Right ventricle myocardium superior (tissue), 1 donor: ENCODE data around the gene LCLAT1. TPM values are rescaled to one million over a fixed set of nuclear protein-coding genes. Genes with fewer than 3 reads are reported as not detected.

Experiments used
- ATAC-seq: fragments of 200-7000 bp; cut with Tn5 transposase; one replicate; pipeline ENCODE4 v1.9.1; 2020; ENCODE audit warnings: mild to moderate bottlenecking; ENCODE audit not compliant: poor library complexity
- DNase-seq: peaks from one replicate; pipeline ENCODE4 v3.0.0-alpha.2; 2020
- intact Hi-C: fragments of 100-400 bp; cut with DNase I; formaldehyde crosslinking; loops from one replicate; pipeline ENCODE4 v1.11.2; 2022
- total RNA-seq: library from RNA; stranded (reverse); fragmentation: NEBNext Ultra II Directional; extraction: Animal tissue kit (Norgen Biotek cat#: 25700); gene quantifications from one replicate; pipeline ENCODE4 v1.2.1, GENCODE V29; 2021
- donor health status: DM: no; HTN: yes; CAD: no; lungs with severe emphysema.

The LCLAT1 gene
- total RNA-seq, 1 donor from 2014 or later = 26.3 TPM

DNA sequence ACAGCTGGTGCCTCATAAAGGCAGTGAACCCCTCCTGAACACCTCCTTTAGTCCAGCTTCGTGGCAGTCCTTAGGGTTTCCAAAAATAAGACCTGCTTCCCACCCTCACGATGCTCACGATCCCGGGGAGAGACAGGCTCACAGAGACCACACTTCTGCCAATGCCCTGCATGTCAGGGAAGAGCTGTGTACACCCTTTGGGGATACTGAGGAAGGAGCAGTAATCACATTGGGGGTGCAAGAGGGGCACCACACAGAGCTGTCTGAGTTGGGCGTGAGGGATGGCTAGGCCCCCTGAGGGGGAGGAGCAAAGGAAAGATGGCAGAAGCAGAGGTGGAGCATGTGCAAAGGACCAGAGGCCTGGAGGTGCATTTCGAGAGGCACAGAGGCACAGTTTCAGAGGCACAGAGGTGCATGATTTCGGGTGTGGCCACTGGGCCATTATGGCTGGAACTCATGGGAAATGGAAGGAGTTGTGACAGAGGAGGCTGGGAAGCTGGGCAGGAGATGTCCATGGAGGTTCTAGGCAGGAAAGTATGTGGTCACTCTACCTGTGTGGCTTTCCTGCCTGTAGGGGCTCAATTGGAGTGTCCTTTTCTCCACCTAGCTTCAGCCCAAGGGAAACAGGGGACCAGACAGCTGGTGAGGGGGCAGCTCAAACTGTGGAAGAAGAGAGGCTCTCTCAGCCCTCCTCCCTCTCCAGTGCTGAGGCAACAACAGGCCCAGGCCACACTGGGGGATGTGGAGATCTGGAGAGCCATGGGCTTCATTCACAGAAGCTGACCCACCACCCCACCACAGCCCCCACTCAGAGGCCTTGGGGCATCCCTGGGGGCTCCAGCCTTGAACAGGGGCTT lies 244.3 kb downstream of the LCLAT1 start:
- no peak for ATAC-seq
- peak; percentile 25 for DNase-seq
- intact Hi-C loops = loop anchor here (10.0 kb wide), 1 partner anchor 247 kb away; the partner anchor contains the start of gene LCLAT1

- intact Hi-C loops = loop anchor here (10.0 kb wide), 1 partner anchor 247 kb away; the partner anchor contains the start of gene LCLAT1
- peak; percentile 51 for ATAC-seq
- DNase-seq = no peak
Observed at GRCh38 chr2:30691948-30692828, 245.1 kb downstream of the LCLAT1 start.

GRCh38 chr2:30692829-30693275 lies 245.8 kb downstream of the LCLAT1 start:
- DNase-seq = no peak

More at GRCh38 chr2:30692829-30693275, 245.8 kb downstream of the LCLAT1 start:
- no peak for ATAC-seq
- intact Hi-C loops = loop anchor here (10.0 kb wide), 1 partner anchor 248 kb away; the partner anchor contains the start of gene LCLAT1

Other genes starting within 250 kb of the LCLAT1 start
- 115 TPM for gene LBH, start 215.7 kb upstream of the LCLAT1 start, total RNA-seq